SKM-1 treated with dmso at 0.1 percent for 144 hours (cell line): ENCODE data around the gene VGLL4.

Experiments used
- DNase-seq: peaks from one replicate; lab custom pipeline; 2025; ENCODE audit not compliant: unreplicated experiment; lab: John Stamatoyannopoulos, UW

Gene VGLL4

DNA sequence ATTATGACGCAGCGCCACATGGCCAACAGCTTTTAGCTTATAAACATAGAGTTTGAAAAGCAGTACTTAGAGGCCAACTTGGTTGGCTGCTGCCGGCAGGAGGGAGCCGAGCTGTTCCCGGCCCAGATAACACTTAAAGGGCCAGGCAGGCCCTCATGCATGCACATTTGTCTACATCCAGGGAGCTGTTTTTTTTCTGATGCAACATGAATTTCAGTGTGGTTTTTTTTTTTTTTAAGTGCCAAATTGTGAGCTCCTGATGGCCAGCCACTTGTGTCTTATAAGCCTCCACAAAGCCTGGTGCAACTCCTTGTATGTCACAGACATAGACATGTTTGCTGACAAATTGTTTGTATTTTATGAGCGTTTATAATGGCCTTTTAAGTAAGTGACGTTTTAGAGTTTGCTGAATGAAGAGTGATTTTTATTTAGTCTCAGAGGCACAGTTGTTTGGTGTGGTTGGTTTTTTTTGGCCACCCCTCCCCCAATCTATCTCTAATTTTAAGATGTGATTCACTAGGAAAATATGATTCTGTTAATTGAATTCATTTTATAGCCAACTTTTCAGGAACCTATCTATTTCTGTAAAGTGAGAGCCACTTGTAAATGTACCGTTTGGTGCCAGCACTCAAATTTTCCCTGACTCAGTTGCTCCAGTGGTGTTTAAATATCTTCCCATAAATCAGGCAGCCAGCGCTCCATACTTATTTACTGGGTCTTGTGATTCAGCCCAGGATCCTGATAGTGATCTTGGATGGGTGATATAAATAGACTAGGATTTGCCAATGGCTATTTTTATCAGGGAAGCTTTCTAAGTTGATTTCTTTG is 134.3 kb downstream of the VGLL4 start:
- DNase-seq = no peak

DNA sequence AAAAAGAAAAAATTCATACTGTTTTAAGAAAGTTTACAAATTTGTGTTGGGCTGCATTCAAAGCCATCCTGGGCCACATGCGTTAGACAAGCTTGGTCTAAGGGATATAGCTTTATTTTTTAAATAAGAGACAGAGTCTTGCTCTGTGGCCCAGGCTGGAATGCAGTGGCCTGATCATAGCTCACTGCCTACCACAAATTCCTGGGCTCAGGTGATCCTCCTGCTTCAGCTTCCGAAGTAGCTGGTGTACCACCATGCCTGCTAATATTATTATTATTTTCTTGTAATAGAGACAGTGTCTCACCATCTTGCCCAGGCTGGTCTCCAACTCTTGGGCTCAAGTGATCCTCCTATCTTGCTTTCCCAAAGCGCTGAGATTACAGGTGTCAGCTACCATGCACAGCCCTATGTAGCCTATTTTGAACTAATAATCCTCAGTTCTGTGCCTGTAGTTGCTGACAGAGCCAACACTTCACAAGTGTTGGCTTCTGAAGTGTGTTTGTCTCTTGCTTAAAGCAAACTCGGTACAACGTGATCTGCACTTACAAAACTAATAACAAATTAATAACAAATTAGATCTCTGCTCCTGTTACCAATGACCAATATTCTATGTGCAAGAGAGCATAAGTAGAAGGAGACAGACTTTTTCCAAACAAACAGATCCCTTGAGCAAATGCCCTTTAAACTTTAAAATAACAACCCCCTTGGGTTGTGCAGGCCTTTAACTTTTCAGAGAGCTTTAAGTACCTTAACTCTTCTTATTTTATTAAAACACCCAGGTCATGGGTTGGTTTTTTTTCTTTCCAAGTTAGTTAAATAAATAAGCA is 135.2 kb downstream of the VGLL4 start:
- DNase-seq = no peak

DNA sequence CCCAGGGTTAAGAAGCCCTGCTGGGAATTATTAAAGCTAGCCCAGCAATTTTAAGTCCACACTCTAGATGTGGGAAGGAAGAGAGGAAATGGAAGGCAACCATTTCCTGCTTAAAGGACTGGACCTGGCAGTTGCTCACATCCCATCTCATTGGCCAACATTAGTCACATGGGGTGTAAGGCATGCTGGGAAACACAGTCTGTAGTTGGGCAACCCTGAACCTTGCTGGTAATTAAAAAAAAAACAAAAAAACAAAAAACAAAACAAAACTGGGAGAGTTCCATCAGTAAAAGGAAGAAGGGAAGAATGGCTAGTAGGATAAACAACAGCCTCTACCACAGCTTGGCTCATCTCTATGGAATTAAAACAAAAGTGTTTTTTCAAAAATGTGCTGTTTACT is 136.0 kb downstream of the VGLL4 start:
- no peak for DNase-seq
